Non-pigmented ciliary epithelial cell (primary cell): ENCODE data around the gene RCN2.
"Not testable (repeated sequence)": the region's sequence is repeated elsewhere in the genome, so short reads cannot be mapped to it uniquely, and the experiment has no call there.

Experiments
- DNase-seq: peaks from one replicate; pipeline ENCODE4 v3.0.0-alpha.2; 2010; ENCODE audit warnings: low read depth

RCN2 gene

GRCh38 chr15:76932135-76932966 is 802 bp downstream of the RCN2 start:
- no peak for DNase-seq

DNA sequence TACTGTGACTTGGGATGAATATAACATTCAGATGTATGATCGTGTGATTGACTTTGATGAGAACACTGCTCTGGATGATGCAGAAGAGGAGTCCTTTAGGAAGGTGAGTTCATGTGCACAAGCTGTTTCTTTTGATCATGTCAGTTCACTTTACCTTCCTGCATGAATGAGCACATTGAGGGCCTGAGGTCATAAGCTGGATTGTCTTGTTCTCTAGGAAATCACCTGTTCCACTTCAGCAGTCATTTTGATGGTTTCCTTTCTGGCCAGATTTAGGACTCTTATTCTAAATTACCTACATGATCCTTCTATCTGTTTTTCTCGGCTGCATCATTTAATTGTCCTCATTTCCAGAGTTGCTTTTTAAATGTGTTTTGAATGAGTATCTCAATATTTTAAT is 4.1 kb downstream of the RCN2 start:
- DNase-seq: no peak

- no peak for DNase-seq
Observed at GRCh38 chr15:76936671-76937070, 5.1 kb downstream of the RCN2 start.

DNA sequence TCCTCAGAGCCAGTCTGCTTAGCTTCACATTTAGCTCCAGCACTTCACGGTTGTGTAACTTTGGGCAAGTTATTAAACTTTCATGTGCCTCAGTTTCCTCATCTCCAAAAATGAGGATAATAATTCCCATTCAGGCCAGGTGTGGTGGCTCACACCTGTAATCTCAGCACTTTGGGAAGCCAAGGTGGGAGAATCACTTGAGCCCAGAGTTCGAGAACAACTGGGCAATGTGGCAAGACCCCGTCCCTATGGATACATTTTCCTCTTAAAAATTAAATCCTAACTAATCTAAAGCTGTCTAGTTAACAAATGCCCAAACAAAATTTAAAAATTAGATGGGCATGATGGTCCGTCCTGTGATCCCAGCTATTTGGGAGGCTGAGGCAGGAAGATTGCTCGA is 7.2 kb downstream of the RCN2 start:
- DNase-seq: no peak

- DNase-seq: no peak
Observed at GRCh38 chr15:76939715-76940114, 8.2 kb downstream of the RCN2 start.

DNA sequence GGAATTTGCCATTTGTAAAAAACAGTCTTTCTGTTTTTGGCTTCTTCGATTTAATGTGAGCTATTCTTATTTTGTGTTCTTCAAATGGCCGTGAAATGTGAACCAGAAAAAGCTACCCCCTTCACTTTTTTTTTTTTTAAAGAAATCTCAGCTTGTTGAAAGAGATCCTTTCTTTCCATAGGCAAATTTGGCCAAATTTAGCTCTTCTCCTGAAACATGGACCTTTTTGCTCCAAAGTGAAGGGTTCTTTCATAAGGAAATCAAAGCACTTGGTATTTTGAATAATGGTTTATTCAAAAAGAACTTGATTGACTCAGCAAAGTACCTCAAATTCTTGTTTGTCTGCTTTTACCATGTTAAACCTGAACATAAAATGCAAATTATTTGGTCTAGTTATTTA is 10.1 kb downstream of the RCN2 start:
- no peak for DNase-seq

- no peak for DNase-seq
Observed at GRCh38 chr15:76942331-76942730, 10.8 kb downstream of the RCN2 start.

- DNase-seq: no peak
Observed at GRCh38 chr15:76945494-76946093, 14.0 kb downstream of the RCN2 start.

- DNase-seq: no peak
Observed at GRCh38 chr15:76947454-76947853, 15.9 kb downstream of the RCN2 start.

DNA sequence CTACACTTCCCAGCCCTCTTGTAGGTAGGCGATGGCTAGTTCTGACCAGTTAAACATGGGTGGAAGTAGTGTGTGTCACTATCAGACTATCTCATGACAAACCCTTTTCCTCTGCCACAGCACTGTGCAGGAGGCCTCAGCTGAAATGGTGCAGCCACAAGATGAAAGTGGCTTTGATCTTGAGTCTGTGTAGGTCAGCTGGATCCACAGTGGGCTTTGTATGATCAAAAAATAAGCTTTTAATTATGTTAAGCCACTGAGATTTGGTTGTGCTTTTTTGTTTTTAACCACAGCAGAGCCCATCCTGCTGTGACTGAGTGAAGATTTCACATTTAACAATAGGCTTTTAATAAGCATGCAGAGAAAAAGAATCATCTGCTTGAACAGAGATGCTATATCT is 19.7 kb downstream of the RCN2 start:
- DNase-seq: no peak

DNA sequence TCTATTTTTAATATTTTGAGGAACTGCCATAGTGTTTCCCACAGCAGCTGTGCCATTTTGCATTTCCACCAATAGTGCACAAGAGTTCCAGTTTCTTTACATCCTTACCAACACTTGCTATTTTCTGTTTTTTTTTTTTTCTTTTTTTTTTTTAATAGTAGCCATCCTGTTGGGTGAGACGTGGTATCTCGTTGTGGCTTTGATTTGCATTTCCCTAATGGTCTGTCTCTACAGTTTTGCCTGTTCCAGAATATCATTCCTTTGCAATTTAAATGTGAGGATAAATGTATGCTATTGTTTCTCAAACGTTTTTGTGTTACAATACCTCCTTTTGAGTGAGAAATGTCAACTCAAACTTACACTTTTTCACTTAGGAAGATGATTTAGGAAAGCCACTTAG is 22.4 kb downstream of the RCN2 start:
- DNase-seq: no peak

GRCh38 chr15:76954744-76955143 is 23.2 kb downstream of the RCN2 start:
- no peak for DNase-seq

DNA sequence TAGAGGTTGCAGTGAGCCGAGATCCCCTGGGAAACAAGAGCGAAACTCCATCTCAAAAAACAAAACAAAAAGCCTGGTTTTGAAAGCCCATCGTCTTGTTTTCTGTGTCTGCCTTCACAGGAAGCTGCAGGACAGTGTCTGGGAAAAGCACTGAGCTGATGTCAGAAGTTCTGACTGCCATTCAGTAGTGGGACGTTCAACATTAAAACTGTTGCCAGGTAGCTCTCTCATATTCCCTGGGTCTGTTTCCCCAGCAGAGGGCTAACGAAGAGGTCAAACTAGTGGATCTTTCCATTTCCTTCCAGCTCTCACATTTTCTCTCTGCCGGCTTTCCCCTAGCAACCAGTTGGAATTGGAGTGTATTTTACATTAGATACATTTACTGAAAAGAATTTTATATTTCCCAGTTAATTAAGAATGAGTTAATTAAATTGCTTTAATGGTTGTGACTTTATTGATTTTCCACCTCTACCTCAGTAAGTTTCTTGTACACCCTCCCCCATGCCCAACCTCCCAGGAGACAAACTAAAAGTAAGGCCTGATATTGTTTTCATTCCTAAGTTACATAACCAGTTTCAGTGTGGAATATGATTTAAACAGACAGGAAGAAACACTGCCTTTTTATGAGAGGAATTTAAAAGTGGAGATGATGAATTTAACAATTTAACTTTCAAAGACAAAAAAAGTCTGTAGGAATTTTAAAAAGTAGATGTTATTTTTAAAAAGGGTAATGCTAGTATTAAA is 29.9 kb downstream of the RCN2 start:
- DNase-seq: no peak

DNA sequence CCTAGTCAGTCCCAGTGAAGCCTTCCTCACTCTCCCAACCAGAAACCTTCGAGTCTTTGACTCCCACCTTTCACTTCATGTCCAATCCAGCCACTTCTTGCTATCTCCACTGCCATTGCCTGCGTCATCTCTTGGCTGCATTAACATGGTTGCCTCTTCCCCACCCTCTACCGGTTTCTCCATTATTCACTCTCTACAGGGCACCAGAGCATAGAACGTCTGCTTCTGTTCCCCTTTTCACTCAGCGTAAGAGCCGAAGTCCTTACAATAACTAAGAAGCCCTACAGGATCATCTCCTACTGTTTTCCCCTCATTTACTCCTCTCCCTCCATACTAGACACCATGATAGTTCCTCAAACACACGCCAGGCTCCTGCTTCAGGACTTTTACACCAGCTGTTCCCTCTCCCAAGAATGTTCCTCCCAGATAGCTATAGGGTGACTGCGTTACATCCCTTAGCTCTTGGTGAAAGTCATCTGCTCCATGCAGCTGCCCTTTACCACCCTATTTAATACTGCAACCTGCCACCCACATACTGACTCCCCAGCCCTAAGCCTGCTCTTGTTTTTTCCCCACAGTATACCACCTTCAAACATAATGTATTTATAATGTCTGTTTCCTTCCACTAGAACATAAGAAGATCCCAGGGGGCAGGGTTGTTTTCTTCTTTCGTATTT is 30.9 kb downstream of the RCN2 start:
- DNase-seq: no peak

- no peak for DNase-seq
Observed at GRCh38 chr15:76963596-76963995, 32.0 kb downstream of the RCN2 start.

DNA sequence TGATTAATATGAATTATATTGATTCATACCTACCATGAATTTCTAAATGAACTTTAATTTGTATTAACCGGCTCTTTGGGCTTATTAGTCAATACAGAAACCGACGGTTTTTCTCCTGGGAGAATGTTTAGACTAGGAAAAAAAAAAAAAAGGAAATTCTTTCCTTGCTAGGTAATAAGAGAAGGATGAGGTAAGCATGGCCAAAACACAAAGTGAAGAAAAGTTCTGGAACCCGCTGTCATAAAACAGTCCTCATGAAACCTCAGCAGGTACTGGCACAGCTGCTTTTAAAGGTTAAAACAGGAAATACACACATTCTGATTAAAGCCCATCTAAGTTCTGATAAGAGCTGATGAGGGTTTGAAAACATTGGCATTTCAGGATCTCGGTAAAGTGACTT is 32.6 kb downstream of the RCN2 start:
- no peak for DNase-seq

GRCh38 chr15:76966051-76966450 is 34.5 kb downstream of the RCN2 start:
- DNase-seq: not testable (repeated sequence)

DNA sequence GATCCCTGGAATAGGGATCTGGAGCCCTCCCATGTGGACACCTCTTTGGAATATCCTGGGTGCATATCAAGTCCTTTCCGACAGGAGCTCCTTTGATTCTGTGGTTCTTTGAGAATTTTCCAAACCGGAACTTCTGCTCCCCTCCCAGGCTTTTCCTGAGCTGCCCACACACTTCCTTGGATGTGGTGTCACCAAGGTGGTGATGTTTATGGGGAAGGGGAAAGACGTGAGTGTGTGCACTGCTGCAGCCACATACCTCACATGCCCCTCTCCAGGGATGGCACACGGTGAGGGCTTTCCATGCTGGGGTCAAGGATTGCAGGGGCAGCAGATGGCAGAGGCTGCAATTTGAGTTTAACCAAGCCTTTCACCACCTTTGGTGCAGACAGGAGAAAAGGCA is 35.5 kb downstream of the RCN2 start:
- no peak for DNase-seq

DNA sequence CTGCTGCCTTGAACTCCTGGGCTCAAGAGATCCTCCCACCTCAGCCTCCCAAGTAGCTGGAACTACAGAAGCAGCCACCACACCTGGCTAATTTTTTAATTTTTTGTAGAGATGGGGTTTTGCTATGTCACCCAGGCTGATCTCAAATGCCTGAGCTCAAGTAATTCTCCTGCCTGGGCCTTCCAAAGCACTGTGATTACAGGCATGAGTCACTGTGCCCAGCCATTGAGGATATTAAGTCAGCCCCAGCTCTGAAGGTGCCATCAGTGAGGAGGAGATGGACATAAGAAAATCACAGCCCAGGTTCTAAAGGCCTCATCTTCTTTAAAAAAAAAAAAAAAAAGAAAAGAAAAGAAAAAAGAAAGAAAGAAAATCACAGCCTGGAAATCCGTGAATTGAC is 36.8 kb downstream of the RCN2 start:
- DNase-seq: no peak

DNA sequence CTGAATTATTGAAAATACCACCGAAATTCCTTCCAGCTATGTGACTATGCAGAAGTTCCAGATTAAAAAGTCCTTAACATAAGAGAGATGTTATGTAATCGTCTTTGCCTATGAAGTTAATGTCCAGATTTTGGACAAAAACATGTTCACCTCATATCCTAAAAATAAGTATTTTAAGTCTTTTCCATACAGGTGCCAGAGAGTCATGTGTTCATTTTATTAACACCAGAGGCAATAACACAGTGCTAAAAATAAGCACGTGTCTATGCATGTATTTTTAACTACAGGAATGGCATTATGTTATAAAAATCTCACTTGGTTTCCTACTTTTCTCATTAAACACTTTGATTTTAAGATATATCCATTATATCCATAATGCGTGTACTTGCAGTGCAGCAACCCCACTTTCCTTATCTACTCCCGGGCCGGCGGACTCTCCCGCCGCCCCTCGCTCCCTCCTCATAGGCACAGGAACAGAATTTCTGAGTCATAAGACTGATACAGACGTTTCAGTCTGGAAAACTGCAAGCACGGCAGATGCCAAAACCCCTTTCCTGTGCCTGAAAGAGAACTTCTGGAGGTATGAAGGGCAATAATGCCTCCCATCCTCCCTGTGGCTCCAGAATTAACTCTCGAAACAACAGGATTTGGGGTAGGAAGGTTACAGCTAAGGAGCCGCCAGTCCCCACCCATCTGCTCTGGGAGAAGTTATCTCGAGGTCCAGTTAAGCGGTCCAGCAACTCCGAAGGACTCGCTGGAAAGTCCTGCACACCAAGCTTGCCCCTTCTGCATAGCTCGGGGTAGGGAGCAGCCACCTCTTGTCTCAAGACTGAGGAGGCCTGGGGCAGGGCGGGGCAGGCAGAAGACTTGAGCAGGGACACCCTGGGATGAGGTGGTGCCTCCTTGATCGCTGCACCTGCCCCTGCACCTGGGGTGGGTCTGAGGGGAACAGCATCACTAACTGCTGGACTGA is 41.1 kb downstream of the RCN2 start:
- DNase-seq: no peak

- no peak for DNase-seq
Observed at GRCh38 chr15:76973362-76973743, 41.8 kb downstream of the RCN2 start.
